GM23338 (cell line): ENCODE measurements around the gene HHAT.
"Not testable (repeated sequence)": the region's sequence is repeated elsewhere in the genome, so short reads cannot be mapped to it uniquely, and the experiment has no call there.

Experiments used
- CREB1 ChIP-seq: fragments of 250-450 bp; sonication (Bioruptor Pico); IDR thresholded peaks from 2 replicates; pipeline ENCODE4 v1.5.0; 2020; ENCODE audit warnings: low read depth, mild to moderate bottlenecking, moderate library complexity
- EZH2 ChIP-seq: fragments of 200-600 bp; sonication (generic); IDR thresholded peaks from one replicate; pipeline ENCODE4 v1.8.0; 2017; ENCODE audit warnings: antibody characterized with exemption, mild to moderate bottlenecking, low read depth; ENCODE audit not compliant: unreplicated experiment
- EZH2phosphoT487 ChIP-seq: fragments of 200-600 bp; sonication (generic); IDR thresholded peaks from one replicate; pipeline ENCODE4 v1.8.1; 2018; ENCODE audit warnings: antibody characterized with exemption; ENCODE audit not compliant: unreplicated experiment
- JUNB ChIP-seq: IDR thresholded peaks from one replicate; pipeline ENCODE4 v1.6.1; 2016; ENCODE audit warnings: antibody characterized with exemption; ENCODE audit not compliant: unreplicated experiment
- NANOG ChIP-seq: IDR thresholded peaks from 2 replicates; pipeline ENCODE4 v1.6.1; 2016; ENCODE audit warnings: antibody characterized with exemption, borderline replicate concordance
- POLR2AphosphoS5 ChIP-seq: IDR thresholded peaks from 2 replicates; pipeline ENCODE4 v1.6.1; 2016; ENCODE audit warnings: antibody characterized with exemption, low read depth
- ZNF114 ChIP-seq: fragments of 250-450 bp; sonication (Bioruptor Pico); IDR thresholded peaks from 2 replicates; pipeline ENCODE4 v1.5.0; 2020; ENCODE audit warnings: mild to moderate bottlenecking, moderate library complexity
- ZNF331 ChIP-seq: fragments of 250-450 bp; sonication (Bioruptor Pico); IDR thresholded peaks from 2 replicates; pipeline ENCODE4 v1.5.0; 2020; ENCODE audit warnings: low read depth, mild to moderate bottlenecking, moderate library complexity
- TF ChIP-seq, protein P1 (sequence below), 2 experiments: fragments of 200-600 bp in 1 of 2; sonication (generic) in 1 of 2; conservative IDR thresholded peaks; 2 replicates each; pipeline versions ENCODE4 v1.5.1 to v1.6.1; 2016 to 2017; ENCODE audit warnings: antibody characterized with exemption in 2 of 2, low read depth in 2 of 2, mild to moderate bottlenecking in 2 of 2, moderate library complexity in 1 of 2
- TF ChIP-seq, protein P2 (sequence below): IDR thresholded peaks from one replicate; pipeline ENCODE4 v1.6.1; 2018; ENCODE audit warnings: antibody characterized with exemption; ENCODE audit not compliant: unreplicated experiment
- TF ChIP-seq, protein P3 (sequence below): IDR thresholded peaks from 2 replicates; pipeline ENCODE4 v1.6.1; 2016; ENCODE audit warnings: antibody characterized with exemption

DNA sequence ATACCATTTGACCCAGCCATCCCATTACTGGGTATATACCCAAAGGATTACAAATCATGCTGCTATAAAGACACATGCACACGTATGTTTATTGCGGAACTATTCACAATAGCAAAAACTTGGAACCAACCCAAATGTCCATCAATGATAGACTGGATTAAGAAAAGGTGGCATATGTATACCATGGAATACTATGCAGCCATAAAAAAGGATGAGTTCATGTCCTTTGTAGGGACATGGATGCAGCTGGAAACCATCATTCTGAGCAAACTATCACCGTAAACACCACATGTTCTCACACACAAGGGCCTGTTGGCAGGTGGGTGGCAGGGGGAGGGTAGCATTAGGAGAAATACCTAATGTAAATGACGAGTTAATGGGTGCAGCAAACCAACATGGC lies 332.8 kb downstream of the HHAT start:
- TF ChIP-seq, protein P1, sequence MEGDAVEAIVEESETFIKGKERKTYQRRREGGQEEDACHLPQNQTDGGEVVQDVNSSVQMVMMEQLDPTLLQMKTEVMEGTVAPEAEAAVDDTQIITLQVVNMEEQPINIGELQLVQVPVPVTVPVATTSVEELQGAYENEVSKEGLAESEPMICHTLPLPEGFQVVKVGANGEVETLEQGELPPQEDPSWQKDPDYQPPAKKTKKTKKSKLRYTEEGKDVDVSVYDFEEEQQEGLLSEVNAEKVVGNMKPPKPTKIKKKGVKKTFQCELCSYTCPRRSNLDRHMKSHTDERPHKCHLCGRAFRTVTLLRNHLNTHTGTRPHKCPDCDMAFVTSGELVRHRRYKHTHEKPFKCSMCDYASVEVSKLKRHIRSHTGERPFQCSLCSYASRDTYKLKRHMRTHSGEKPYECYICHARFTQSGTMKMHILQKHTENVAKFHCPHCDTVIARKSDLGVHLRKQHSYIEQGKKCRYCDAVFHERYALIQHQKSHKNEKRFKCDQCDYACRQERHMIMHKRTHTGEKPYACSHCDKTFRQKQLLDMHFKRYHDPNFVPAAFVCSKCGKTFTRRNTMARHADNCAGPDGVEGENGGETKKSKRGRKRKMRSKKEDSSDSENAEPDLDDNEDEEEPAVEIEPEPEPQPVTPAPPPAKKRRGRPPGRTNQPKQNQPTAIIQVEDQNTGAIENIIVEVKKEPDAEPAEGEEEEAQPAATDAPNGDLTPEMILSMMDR (conservative IDR thresholded peaks at IDR 0.05; ENCODE audit: low read depth in 2 of 2), result not testable (repeated sequence)
- not testable (repeated sequence) for TF ChIP-seq EZH2; JUNB; EZH2phosphoT487; POLR2AphosphoS5; CREB1 (CRISPR knock-in tag); ZNF331; ZNF114 (CRISPR knock-in tag); NANOG
- TF ChIP-seq, protein P2, sequence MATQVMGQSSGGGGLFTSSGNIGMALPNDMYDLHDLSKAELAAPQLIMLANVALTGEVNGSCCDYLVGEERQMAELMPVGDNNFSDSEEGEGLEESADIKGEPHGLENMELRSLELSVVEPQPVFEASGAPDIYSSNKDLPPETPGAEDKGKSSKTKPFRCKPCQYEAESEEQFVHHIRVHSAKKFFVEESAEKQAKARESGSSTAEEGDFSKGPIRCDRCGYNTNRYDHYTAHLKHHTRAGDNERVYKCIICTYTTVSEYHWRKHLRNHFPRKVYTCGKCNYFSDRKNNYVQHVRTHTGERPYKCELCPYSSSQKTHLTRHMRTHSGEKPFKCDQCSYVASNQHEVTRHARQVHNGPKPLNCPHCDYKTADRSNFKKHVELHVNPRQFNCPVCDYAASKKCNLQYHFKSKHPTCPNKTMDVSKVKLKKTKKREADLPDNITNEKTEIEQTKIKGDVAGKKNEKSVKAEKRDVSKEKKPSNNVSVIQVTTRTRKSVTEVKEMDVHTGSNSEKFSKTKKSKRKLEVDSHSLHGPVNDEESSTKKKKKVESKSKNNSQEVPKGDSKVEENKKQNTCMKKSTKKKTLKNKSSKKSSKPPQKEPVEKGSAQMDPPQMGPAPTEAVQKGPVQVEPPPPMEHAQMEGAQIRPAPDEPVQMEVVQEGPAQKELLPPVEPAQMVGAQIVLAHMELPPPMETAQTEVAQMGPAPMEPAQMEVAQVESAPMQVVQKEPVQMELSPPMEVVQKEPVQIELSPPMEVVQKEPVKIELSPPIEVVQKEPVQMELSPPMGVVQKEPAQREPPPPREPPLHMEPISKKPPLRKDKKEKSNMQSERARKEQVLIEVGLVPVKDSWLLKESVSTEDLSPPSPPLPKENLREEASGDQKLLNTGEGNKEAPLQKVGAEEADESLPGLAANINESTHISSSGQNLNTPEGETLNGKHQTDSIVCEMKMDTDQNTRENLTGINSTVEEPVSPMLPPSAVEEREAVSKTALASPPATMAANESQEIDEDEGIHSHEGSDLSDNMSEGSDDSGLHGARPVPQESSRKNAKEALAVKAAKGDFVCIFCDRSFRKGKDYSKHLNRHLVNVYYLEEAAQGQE, result not testable (repeated sequence)
- TF ChIP-seq, protein P3, sequence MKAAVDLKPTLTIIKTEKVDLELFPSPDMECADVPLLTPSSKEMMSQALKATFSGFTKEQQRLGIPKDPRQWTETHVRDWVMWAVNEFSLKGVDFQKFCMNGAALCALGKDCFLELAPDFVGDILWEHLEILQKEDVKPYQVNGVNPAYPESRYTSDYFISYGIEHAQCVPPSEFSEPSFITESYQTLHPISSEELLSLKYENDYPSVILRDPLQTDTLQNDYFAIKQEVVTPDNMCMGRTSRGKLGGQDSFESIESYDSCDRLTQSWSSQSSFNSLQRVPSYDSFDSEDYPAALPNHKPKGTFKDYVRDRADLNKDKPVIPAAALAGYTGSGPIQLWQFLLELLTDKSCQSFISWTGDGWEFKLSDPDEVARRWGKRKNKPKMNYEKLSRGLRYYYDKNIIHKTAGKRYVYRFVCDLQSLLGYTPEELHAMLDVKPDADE, result not testable (repeated sequence)
